Adipose tissue (tissue), 3 donors: ENCODE results near the gene FSTL1. TPM values are rescaled to one million over a fixed set of nuclear protein-coding genes. Genes with fewer than 3 reads are reported as not detected.
"Not testable (repeated sequence)": the region's sequence is repeated elsewhere in the genome, so short reads cannot be mapped to it uniquely, and the experiment has no call there.

Source experiments
- H3K27ac ChIP-seq: one replicate; pipeline ENCODE4 v1.5.1; 2013; ENCODE audit warnings: low read depth, low read length
- WGBS, 3 donors: extraction: QIAGEN DNeasy Blood & Tissue Kit; methylation state at CpG; one replicate each; pipeline ENCODE4 v1.1.7; 2013; 5-methylcytosine and 5-hydroxymethylcytosine counted together
- polyA plus RNA-seq, 3 donors: library from polyadenylated mRNA; stranded (reverse); fragments of 200-250 nt; gene quantifications; one replicate each; pipeline ENCODE4 v1.2.3, GENCODE V29; 2013
- donor health status: healthy with polysubstance abuse.
- donor health status: Bipolar disorder and iron deficiency.
- donor health status: healthy.

FSTL1 gene
- polyA plus RNA-seq, 3 donors: 41.6 to 259 (median 153) TPM

DNA sequence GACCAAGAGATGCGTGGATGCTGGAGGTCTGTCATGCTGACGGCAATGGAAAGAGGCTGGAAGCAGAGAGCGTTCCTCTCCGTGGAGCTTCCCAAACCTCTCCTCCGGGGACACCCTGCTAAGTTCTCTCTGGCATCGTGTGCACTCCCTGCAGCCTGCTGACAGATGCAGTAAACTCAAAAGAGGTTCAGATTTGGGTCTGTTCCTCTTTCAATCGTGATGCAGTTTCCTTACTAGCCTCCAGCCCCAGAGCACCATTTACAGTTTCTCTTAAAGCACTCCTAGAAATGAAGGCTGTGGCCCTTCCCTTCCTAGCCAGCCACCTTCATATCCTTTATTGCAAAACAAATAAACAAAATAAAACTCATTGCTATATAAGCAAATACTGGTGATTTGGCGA, 54.3 kb downstream of the FSTL1 start:
- 79 to 88% (median 83%) methylated on average over 8 of the region's 8 CpGs for WGBS, 3 donors
- no peak overlapping the region for H3K27ac ChIP-seq

DNA sequence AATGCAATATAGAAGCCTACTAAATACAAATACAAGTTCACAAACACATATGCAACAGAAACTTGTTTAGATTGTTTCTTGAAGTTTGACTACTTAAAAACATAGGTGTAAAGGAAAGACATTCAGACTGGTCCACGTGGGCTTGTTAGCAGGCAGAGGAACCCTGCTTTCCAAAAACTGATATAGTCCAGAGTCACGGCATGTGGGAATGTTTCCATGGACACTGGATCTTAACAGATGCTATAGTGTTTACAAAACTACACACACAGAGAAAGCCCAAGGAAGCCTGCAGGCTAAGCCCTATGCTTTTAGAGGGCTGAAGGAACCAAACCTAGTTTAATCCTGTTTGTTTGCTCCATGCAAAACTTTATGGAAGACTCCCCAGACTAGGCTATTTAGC, 56.4 kb downstream of the FSTL1 start:
- H3K27ac ChIP-seq: no peak overlapping the region
- WGBS, 3 donors: 43 to 83% (median 72%) methylated on average over 2 of the region's 2 CpGs

DNA sequence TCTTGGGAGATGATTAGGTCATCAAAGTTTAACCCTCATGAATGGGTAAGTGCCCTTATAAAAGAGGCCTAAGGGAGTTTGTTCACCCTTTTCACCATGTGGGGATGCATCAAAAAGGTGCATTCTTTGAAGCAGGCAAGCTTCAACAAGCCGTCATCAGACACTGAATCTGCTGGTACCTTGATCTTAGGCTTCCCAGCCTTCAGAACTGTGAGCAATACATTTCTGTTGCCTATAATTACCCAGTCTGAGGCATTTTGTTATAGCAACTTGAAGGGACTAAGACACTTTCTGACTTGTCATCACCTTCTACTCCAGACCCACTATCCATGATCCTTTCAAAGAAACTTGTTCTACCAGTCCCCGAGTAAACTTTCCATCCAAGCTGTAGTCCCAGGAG, 57.0 kb downstream of the FSTL1 start:
- 87 to 97% (median 88%) methylated on average over 2 of the region's 2 CpGs for WGBS, 3 donors
- H3K27ac ChIP-seq: no peak overlapping the region

DNA sequence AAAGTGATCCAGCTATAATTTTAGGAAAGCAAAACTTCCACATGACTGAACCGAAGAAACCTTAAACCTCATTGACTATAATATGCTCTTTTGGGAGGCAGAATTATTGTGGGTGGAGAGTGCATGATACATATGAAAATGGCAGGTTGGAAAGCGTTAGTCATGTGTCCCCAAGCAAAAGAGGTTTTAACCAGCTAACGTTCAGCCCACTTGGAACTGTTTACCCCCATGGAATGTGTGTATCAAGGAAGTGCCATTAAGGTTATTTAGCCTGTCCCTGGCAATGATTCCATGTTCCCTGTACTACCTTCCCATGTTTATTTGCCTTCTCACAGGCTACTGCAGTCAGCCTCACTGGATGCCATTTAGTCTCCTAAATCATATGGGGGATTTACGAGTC, 57.5 kb downstream of the FSTL1 start:
- no peak overlapping the region for H3K27ac ChIP-seq
- WGBS, 3 donors: 61 to 74% (median 71%) methylated on average over 4 of the region's 4 CpGs

DNA sequence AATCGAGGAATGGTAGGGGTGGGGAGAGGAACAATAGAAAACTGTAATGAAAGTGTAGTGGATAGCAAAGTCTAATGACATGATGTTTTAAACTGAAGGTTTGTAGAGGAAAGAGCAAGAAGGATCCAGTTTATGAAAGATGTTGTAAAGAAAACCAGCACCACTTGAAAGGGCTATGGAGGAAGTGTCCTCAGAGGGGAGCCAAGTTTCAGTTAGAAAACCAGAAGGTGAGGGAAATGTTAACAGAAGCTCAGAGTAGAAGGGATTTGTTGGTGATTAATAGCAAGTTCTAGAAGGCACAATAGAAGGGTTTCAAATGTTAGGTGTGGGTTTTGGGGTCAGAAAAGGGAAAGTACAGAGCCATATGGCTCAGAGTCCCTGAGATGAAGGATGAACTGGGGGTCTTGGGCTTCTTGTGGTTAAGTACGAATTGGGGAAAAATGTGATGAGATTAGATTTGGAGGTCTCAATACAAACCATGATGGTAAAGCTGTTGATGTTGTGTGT, 67.8 kb downstream of the FSTL1 start:
- 67 to 93% (median 85%) methylated on average over 2 of the region's 2 CpGs for WGBS, 3 donors
- no peak overlapping the region for H3K27ac ChIP-seq

DNA sequence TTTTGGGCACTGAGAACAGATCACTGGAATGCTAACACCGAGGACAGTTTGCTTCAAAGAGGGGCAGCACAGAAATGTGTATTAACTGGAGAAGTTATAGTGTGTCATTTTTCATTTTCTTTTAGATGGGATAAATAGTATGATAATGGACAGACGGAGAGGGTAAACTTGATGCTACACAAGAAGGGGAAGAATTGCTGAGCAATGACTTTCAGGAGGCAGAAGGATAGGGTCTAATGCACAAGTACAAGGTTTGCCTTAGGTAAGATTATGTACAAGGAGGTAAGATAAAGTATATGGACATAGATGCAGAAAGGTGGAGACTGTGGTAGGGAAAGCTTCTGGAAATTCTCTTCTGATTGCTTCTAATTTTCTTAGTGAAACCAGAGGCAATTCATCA, 69.3 kb downstream of the FSTL1 start:
- H3K27ac ChIP-seq: no peak overlapping the region
- WGBS, 3 donors: 79 to 91% (median 87%) methylated on average over 2 of the region's 2 CpGs

DNA sequence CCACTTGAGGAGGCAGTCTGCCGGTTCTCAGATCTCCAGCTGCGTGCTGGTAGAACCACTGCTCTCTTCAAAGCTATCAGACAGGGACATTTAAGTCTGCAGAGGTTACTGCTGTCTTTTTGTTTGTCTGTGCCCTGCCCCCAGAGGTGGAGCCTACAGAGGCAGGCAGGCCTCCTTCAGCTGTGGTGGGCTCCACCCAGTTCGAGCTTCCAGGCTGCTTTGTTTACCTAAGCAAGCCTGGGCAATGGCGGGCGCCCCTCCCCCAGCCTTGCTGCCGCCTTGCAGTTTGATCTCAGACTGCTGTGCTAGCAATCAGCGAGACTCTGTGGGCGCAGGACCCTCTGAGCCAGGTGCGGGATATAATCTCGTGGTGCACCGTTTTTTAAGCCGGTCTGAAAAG, 72.8 kb downstream of the FSTL1 start:
- WGBS, 3 donors: 41 to 77% (median 73%) methylated on average over 3 to 12 of the region's 12 CpGs
- H3K27ac ChIP-seq: not testable (repeated sequence)

DNA sequence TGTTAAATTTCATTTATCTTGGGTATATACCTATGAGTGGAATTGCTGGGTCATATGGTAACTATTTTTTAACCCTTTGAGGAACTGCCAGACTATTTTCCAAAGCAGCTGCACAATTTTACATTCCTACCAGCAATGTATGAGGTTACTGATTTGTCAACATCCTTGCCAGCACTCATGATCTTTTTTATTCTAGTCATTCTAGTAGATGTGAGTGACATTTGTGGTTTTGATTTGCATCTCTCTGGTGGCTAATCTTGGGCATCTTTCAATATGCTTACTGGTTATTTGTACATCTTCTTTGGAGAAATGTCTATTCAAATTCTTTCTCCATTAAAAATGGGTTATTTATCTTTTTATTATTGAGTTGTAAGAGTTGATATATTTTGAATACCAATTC, 80.3 kb downstream of the FSTL1 start:
- no peak overlapping the region for H3K27ac ChIP-seq

DNA sequence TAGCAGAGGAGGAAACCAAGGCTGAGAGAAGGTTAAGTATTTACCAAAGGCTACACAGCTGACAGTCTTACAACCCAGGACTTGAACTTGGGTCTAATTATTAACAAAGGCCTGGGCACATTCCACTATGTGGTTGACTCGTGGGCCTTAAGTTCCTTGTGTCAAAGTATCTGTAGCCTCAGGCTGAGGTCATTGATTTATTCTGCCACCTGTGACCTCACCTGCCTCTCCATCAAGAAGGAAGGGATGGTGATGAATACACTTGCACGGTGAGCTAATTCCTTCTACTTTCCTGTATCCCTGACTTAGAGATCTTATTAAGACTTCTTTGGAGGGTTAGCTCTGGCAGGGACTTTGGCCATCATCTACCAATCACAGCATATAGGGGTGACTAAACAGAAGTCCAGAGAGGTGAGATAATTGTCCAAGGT, 81.7 kb downstream of the FSTL1 start:
- WGBS, 3 donors: 31 to 55% (median 54%) methylated on average over 2 of the region's 2 CpGs
- H3K27ac ChIP-seq: no peak overlapping the region

DNA sequence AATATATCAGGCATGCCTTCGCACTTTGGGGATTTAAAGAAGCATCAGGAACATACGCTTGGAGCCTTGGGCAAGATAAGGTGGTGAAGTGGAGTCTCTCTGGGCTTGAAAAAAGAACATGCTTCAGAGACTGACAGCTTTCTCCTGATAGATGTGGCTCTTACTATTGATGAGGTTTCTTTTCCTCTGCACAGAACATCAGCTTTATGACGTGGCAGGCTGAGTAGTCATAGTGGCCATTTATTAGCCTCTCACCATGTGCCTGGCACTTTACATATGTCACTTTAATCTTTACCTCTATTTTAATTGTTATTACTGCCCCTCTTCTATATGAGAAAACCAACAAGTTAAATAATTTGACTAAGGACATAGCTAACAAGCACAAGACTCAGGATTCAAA, 82.6 kb downstream of the FSTL1 start:
- 76 to 79% (median 78%) methylated on average over 3 of the region's 3 CpGs for WGBS, 3 donors
- no peak overlapping the region for H3K27ac ChIP-seq

DNA sequence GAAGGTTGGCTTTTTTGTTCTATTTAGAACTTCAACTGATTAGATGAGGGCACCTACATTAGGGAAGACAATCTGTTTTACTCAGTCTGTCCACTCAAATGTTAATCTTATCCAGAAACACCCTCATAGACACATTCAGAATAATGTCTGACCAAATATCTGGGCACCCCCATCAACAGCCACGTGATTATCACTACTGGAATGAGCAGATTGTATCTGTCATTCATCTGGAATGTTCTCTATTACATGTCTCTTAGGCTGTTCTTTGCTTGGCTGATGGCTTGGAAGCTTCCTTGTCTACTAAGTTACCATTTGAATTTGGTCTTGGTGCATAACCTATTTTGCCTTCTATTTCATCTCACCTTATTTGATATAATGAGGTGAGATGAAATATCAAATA, 86.0 kb downstream of the FSTL1 start:
- H3K27ac ChIP-seq: no peak overlapping the region
- WGBS, 3 donors: 26 to 37% (median 30%) methylated on average over 1 of the region's 1 CpG

DNA sequence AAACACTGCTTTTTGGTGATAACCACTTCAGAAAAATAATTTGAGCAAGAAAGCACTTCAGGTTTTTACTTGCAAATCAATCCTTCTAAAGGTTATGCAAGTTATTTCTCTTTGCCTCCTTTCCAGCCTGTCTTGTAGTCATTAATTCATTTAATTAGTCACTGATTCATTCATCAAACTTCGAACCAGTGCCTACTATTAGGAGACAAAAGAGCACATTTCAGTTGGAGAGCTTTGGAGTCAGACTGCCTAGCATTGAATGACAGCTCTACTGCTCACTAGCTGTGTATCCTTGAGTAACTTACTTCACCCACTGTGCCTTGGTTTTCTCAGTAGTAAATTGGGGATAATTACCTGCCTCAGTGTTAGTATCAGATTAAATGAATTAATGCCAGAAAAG, 86.7 kb downstream of the FSTL1 start:
- no peak overlapping the region for H3K27ac ChIP-seq
- 32 to 78% (median 75%) methylated on average over 1 of the region's 1 CpG for WGBS, 3 donors

DNA sequence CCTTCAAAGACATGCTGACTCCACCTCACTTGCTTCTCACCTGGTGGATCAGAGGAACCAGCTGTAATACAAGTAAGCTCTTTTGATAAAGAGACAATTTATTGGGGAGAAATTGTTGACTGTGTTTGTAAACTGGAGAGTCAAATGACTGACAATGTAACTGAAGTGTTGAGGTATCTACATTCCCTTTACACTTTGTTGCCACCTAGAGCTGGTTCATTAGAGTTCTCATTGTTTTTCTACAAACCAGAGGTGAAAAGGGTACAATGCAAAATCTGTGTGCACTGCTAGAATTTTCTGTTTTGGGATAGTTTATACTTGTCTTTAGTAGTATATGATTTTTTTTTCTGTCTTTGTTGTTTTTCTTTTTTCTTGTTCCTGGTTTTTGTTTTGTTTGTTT, 93.0 kb downstream of the FSTL1 start:
- H3K27ac ChIP-seq: no peak overlapping the region

DNA sequence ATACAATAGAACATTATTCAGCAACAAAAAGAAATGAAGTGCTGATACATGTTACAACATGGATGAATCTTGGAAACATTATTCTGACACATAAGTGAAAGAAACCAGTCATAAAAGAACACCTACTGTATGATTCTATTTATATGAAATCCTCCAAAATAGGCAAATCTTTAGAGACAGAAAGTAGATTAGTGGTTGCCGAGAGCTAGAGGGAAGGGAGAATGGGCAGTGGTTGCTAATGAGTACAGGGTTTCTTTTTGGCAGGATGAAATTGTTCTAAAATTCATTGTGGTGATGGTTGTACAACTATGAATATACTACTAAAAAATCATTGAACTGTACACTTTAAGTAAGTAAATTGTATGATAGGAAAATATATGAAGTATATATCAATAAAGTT, 95.3 kb downstream of the FSTL1 start:
- H3K27ac ChIP-seq: no peak overlapping the region
- 85 to 93% (median 91%) methylated on average over 1 of the region's 1 CpG for WGBS, 3 donors

DNA sequence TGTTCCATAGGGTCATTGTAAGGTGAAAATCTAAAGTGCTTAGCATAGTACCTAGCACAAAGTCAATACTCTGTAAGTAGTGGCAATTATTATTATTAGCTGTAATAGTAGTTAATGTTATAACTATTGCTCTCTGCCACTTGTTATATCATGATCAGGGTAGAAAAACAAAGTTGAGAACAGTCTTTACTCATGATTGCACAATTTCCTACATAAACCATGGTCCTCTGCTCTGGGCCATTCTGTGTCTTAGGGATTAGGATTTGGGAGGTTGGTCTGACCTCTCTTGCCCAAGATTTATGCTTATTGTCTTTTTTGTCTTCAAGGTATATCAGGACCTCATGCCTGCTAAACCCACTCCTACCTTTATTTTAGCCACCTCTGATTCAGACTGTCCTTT, 97.3 kb downstream of the FSTL1 start:
- no peak overlapping the region for H3K27ac ChIP-seq

DNA sequence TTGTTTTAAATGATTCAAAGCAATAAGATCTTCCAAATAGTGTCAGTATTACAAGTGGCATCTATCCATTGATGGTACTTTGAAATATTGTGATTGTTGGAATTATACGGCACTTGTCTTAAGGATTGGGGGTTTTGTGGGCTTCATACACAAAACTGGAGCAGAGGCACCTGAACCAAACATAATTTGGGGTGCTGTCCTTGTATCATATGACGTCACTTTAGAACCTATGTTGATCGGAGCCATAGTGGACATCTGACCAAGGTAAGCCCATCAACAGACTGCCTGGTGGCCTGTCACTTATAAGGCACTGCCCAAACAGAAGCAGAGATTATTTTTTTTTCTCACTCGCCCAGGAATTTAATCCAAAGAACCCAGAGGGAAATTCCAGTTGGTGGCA, 98.8 kb downstream of the FSTL1 start:
- WGBS, 3 donors: 88 to 94% (median 93%) methylated on average over 4 of the region's 4 CpGs
- no peak overlapping the region for H3K27ac ChIP-seq

DNA sequence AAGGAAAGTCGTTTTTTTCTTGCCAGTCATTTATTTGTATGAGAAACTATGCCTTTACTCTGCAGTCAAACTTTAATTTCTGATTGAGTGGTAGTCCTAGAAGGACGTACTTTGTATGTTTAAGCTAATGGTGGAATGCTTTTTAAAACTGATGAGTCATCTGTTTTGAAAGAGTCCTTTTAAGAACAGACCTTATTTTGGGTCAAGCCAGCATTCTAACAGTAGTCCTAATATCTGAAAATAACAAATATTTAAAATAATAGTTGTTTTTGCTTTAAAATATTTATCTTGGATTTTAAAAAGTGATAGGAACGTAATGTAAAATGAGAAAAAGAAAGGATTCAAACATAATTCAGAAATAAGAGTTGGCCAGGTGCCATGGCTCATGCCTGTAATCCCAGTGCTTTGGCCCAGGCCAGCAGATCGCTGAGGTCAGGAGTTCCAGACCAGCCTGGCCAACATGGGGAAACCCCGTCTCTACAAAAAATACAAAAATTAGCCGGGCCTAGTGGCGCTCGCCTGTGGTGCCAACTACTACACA, 100.3 kb downstream of the FSTL1 start:
- no peak overlapping the region for H3K27ac ChIP-seq

DNA sequence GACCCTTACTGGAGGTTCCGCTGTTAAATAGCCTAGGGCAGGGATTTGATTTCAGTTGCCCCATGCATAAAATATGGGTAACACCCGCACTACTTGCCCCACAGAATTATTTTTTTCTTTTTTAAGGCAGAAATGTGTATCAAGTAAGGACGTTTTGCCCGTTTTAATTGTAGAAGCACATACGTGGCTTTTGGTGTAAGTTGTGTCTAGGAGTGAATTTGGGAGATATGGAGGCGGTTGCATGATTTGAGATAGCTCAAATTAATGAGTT, 101.0 kb downstream of the FSTL1 start:
- no peak overlapping the region for H3K27ac ChIP-seq
- 1 to 6% (median 3%) methylated on average over 6 of the region's 6 CpGs for WGBS, 3 donors

More for the DNA sequence above, 100.3 kb downstream of the FSTL1 start:
- WGBS, 3 donors: 36 to 62% (median 53%) methylated on average over 8 of the region's 8 CpGs

DNA sequence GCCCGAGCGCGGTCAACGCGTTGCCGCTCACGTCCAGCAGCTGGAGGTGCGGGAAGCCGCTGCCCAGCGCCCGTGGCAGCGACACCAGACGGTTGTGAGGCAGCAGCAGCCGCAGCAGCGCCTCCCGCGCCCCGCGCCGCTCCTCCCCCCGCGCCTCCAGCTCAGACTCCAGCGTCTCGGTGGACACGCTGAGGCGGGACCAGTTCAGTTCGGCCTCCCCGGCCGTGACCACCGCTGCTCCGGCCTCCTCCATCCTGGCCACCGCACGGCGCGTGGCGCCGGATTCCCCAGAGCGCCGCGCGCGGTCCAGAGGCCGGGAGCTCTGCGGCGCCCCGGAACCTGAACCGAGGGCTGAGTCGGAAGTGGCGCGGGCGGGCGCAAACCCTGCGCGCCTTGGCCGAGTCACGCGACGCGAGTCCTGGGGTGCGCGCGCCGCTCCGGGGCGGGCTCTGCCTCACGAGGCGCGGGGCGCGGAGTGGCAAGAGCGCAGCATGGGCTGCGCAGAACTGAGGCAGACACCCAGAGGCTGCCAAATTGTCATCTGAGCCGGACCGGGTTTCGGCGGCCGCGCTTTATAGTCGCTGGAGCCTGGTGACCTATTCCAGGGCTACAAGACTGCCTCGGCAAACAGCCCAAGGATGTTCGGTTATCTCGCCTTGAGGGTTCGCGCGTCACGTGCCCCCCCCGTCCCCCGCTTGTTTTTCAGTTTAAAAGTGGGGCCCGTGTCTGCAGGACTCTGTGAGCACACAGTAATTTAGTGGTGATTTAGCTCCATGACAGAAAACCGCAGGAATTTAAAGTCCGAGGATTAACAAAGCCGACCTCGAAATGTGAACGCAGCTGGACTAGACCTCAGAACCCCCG, 101.6 kb downstream of the FSTL1 start, which contains the start of gene LRRC58:
TSS of gene LRRC58 (minus strand) at position 364 of the 864 bp plus-strand sequence. CDS start at position 253, 111 bp downstream.
- H3K27ac ChIP-seq: no peak within 1 kb of the TSS
- 0 to 1% (median 0%) methylated on average over 79 to 95 of the region's 95 CpGs for WGBS, 3 donors
